DND-41 (cell line): Measurements from ENCODE around the gene SPEM2.

Experiments used
- ATAC-seq: fragments of 200-7000 bp; cut with Tn5 transposase; 3 replicates; pipeline ENCODE4 v1.9.1; 2021; ENCODE audit warnings: low read depth; ENCODE audit not compliant: insufficient read depth
- DNase-seq: peaks from one replicate; pipeline ENCODE4 v3.0.0-alpha.2; 2020
- H2AFZ ChIP-seq: 2 replicates; pipeline ENCODE4 v1.6.0; 2012; ENCODE audit warnings: low read depth, low read length
- H3K27ac ChIP-seq: 2 replicates; pipeline ENCODE4 v1.5.1; 2012; ENCODE audit warnings: low read length, inconsistent platforms
- H3K27me3 ChIP-seq: fragments of 200-600 bp; sonication (generic); 2 replicates; pipeline ENCODE4 v1.6.0; 2012; ENCODE audit warnings: low read length, mild to moderate bottlenecking, inconsistent platforms; ENCODE audit not compliant: insufficient read depth, poor library complexity
- H3K36me3 ChIP-seq: 2 replicates; pipeline ENCODE4 v1.5.1; 2012; ENCODE audit warnings: low read length, inconsistent platforms; ENCODE audit not compliant: insufficient read depth
- H3K4me1 ChIP-seq: 2 replicates; pipeline ENCODE4 v1.5.1; 2012; ENCODE audit warnings: mild to moderate bottlenecking, low read length; ENCODE audit not compliant: insufficient read depth
- H3K4me2 ChIP-seq: 2 replicates; pipeline ENCODE4 v1.6.0; 2012; ENCODE audit warnings: mild to moderate bottlenecking, moderate library complexity, low read length, inconsistent platforms; ENCODE audit not compliant: insufficient read depth
- H3K4me3 ChIP-seq, 2 experiments: fragments of 200-600 bp in 1 of 2; shearing (Covaris generic) in 1 of 2; 2 replicates each; pipeline ENCODE4 v1.5.1; 2012 to 2016; ENCODE audit warnings: inconsistent platforms in 2 of 2, low read length in 2 of 2, mild to moderate bottlenecking in 2 of 2, low read depth in 1 of 2, moderate library complexity in 1 of 2
- H3K79me2 ChIP-seq: 2 replicates; pipeline ENCODE4 v1.6.0; 2012; ENCODE audit warnings: low read length, inconsistent platforms; ENCODE audit not compliant: insufficient read depth
- H3K9ac ChIP-seq: 2 replicates; pipeline ENCODE4 v1.6.0; 2012; ENCODE audit warnings: low read depth, mild to moderate bottlenecking, inconsistent platforms, low read length, moderate library complexity
- H3K9me3 ChIP-seq: 2 replicates; pipeline ENCODE4 v1.5.1; 2012; ENCODE audit warnings: low read length, moderate library complexity, mild to moderate bottlenecking, inconsistent platforms; ENCODE audit not compliant: insufficient read depth, severe bottlenecking
- H4K20me1 ChIP-seq: 2 replicates; pipeline ENCODE4 v1.6.0; 2012; ENCODE audit warnings: low read length; ENCODE audit not compliant: insufficient read depth
- EZH2 ChIP-seq: IDR thresholded peaks from 3 replicates; pipeline ENCODE4 v1.6.1; 2012; ENCODE audit warnings: borderline replicate concordance, low read depth, mild to moderate bottlenecking, moderate library complexity, low read length, inconsistent platforms; ENCODE audit not compliant: severe bottlenecking
- TF ChIP-seq, protein P1 (sequence below): IDR thresholded peaks from 2 replicates; pipeline ENCODE4 v1.5.1; 2012; ENCODE audit warnings: borderline replicate concordance, low read length, moderate library complexity, mild to moderate bottlenecking; ENCODE audit not compliant: poor library complexity, severe bottlenecking; ENCODE audit errors: extremely low read depth

The SPEM2 gene

DNA sequence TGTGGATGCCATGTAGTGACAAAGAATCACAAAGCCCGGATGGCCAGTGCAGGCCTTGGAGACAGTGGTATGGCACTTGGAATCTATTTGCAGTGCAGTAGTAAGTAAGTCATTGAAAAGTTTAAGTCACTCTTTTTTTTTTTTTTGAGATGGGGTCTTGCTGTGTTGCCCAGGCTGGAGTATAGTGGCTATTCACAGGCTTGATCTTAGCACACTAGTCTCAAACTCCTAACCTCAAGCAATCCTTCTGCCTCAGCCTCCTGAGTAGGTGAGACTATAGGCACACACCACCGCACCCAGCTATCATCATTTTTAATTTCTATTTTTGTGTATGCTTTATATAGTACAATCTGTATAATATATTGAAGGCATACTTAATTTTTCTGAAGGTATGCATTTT, 26.8 kb upstream of the SPEM2 start:
- Histone ChIP-seq H3K9ac (no peak overlapping the region), H3K27ac (no peak overlapping the region), H3K4me3 (no peak overlapping the region), H3K36me3 (no peaks in the 10 kb centered on the region), H4K20me1 (no peaks in the 10 kb centered on the region), H3K79me2 (peaks cover 7% of the 10 kb centered on the region; the same call in 1 of the 2 replicates), H2AFZ (no peak overlapping the region), H3K27me3 (no peaks in the 10 kb centered on the region), H3K4me1 (peaks cover 25% of the 10 kb centered on the region), H3K4me2 (no peak overlapping the region), H3K9me3 (no peaks in the 10 kb centered on the region)
- TF ChIP-seq, protein P1, sequence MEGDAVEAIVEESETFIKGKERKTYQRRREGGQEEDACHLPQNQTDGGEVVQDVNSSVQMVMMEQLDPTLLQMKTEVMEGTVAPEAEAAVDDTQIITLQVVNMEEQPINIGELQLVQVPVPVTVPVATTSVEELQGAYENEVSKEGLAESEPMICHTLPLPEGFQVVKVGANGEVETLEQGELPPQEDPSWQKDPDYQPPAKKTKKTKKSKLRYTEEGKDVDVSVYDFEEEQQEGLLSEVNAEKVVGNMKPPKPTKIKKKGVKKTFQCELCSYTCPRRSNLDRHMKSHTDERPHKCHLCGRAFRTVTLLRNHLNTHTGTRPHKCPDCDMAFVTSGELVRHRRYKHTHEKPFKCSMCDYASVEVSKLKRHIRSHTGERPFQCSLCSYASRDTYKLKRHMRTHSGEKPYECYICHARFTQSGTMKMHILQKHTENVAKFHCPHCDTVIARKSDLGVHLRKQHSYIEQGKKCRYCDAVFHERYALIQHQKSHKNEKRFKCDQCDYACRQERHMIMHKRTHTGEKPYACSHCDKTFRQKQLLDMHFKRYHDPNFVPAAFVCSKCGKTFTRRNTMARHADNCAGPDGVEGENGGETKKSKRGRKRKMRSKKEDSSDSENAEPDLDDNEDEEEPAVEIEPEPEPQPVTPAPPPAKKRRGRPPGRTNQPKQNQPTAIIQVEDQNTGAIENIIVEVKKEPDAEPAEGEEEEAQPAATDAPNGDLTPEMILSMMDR = no peak
- TF ChIP-seq EZH2 = no peak
- DNase-seq (no peak), ATAC-seq (no peak)

DNA sequence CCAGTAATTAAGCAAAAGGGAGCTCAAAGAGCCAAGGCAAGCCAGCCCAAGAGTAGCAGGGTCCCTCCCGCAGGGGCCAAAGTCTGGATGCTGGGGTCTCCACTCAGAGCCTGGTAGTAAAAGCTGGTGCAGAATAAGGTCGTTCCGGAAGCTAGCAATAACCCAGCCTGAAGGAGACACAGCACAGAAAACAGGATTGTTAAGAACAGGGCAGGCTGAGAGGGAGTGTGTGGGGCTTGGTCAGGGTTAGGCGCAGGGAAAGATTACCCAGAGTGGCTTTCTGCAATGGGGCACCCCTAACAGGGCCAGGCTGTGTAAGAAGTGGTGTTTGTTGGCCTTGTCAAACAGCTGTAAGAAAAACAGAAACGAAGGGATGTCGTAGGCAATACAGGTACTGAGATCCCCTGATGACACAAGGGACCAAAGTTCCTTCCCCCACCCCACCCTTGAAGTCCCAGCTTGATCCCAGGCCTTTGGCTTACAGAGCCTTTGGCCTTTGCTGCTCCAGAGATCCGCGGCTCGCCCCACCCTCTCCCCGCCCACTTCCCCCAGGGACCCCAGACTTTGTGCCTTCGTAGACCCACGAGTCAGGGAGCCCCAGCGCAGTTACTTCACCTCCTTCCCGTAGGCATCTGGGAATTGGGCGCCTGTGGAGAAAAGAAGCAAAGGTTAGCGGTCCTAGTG, 22.2 kb upstream of the SPEM2 start:
- peak; percentile 65 for DNase-seq
- H3K4me3 ChIP-seq = peak overlapping the region; percentile 73 to 89
- H2AFZ ChIP-seq = peak overlapping the region; percentile 71
- no peaks in the 10 kb centered on the region for H3K36me3 ChIP-seq
- peaks cover 25% of the 10 kb centered on the region for H3K4me1 ChIP-seq
- H3K9me3 ChIP-seq = no peaks in the 10 kb centered on the region
- no peak for ATAC-seq
- no peaks in the 10 kb centered on the region for H3K27me3 ChIP-seq
- no peak for TF ChIP-seq EZH2
- TF ChIP-seq, protein P1 = no peak
- H3K79me2 ChIP-seq = peaks cover 9% of the 10 kb centered on the region; the same call in 1 of the 2 replicates
- H3K4me2 ChIP-seq = peak overlapping the region; percentile 94
- no peaks in the 10 kb centered on the region for H4K20me1 ChIP-seq
- peak overlapping the region; percentile 83 for H3K27ac ChIP-seq
- peak overlapping the region; percentile 82 for H3K9ac ChIP-seq

DNA sequence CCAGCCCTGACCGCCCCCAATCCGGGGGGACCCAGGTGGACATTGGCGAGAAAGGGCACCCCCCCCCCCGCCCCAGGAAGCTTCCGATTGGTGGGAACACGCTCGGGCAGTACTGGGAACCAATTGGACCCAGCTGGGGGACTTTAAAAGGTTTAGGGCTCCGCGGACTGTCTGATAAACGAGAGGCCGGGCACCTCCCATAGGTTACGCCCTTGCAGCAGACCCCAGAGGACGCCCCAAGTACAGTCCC, 21.8 kb upstream of the SPEM2 start:
- Histone ChIP-seq H4K20me1 (0 out of 2 replicates have a peak, but pooled peaks cover under 1% of the 10 kb centered on the region), H2AFZ (peak overlapping the region; percentile 71), H3K4me2 (peak overlapping the region; percentile 94), H3K4me3 (peak overlapping the region; percentile 73 to 89), H3K27me3 (no peaks in the 10 kb centered on the region), H3K79me2 (peaks cover 9% of the 10 kb centered on the region; the same call in 1 of the 2 replicates), H3K36me3 (peaks cover 3% of the 10 kb centered on the region), H3K9me3 (no peaks in the 10 kb centered on the region), H3K27ac (peak overlapping the region; percentile 83), H3K4me1 (peaks cover 25% of the 10 kb centered on the region), H3K9ac (peak overlapping the region; percentile 82)
- no peak for DNase-seq
- TF ChIP-seq EZH2 = no peak
- TF ChIP-seq, protein P1 = no peak
- peak; percentile 51; the same call in 2 of the 3 replicates for ATAC-seq
